ENCODE results near the gene CARD9. TPM values are rescaled to one million over a fixed set of nuclear protein-coding genes. Genes with fewer than 3 reads are reported as not detected.

The CARD9 gene
- total and polyA plus RNA-seq, 2 of the 8 experiments (the other 6 are each of a cell fraction or from before 2014, with no cell fraction given): 0.15 to 1.1 TPM

DNA sequence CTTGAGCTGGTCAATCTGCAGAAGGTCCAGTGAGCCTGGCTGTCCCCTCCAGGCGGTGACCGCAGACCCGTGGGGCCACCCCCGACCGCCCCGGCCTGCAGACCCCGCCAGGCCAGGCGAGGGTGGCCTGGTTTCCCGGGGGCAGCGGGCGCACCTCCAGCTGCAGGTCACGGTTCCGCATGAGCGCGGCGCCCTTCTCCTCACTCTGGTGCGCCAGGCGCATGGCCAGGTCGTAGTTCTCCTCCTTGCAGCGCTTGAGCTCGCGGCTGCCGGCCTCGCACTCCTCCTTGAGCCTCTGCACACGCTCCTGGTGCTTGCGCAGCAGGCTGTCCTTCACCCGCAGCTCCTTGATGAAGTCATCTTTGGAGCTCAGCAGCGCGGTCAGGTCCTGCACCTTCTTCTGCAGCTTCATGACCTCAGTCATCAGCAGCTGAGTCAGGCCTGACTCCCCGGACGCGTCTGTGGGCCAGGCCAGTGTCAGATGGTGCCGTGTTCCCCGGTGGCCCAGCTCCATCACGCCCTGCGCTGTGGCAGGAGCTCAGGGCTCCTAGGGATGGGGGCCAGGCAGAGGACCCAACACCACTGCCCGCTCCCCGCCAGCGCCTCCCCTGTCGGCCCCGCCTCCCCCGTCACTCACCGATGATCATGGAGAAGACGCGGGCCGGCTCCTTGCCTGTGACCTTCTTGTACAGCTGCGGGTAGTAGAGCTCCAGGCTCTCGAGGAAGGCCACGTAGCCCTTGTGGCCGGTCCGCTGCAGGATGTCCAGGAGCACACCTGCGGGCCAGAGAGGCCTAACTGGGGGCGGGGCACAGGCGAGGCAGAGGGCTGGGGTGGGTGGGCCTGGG is 2.6 kb downstream of the CARD9 start:
- Histone ChIP-seq H3K23ac (ENCODE audit: insufficient read length) (no peak overlapping the region), H4K5ac (ENCODE audit: insufficient read length, low read depth, low read length) (no peak overlapping the region), H3K9ac (replicated peaks in 1 of 4; ENCODE audit: extremely low read depth in 1 of 4, low read depth in 3 of 4, low read length in 3 of 4) (no peak overlapping the region), H3K79me1 (ENCODE audit: low read depth, low read length) (no peaks in the 10 kb centered on the region), H2BK120ac (replicated peaks; ENCODE audit: low read depth, low read length) (no peak overlapping the region), H3K79me2 (ENCODE audit: control insufficient read depth in 1 of 2, insufficient read depth in 2 of 2, low read length in 2 of 2) (no peaks in the 10 kb centered on the region), H2AFZ (ENCODE audit: low read length) (no peak overlapping the region), H3K14ac (ENCODE audit: insufficient read length) (no peak overlapping the region), H3K36me3 (ENCODE audit: control insufficient read depth in 2 of 4, insufficient read depth in 4 of 4, low read length in 3 of 4) (no peaks in the 10 kb centered on the region; a peak in 1 of 8 replicates), H3K27me3 (replicated peaks in 1 of 4; ENCODE audit: control insufficient read depth in 3 of 4, extremely low read depth in 1 of 4, insufficient read depth in 3 of 4, low read length in 3 of 4) (no peaks in the 10 kb centered on the region), H3K18ac (ENCODE audit: extremely low read depth, low read length) (no peak overlapping the region; the same call in 1 of the 2 replicates), H3K56ac (replicated peaks; ENCODE audit: insufficient read length, low read depth, low read length) (no peak overlapping the region), H4K8ac (ENCODE audit: extremely low read depth, insufficient read depth, low read length) (peak overlapping the region; percentile 80; the same call in 1 of the 2 replicates), H2AK5ac (ENCODE audit: low read depth, low read length) (no peak overlapping the region), H4K20me1 (replicated peaks in 1 of 2; ENCODE audit: control insufficient read depth in 1 of 2, insufficient read depth in 2 of 2, low read length in 2 of 2) (peaks cover under 1 to 2% of the 10 kb centered on the region in 2 experiments), H3K4ac (replicated peaks; ENCODE audit: insufficient read length, low read depth, low read length) (no peak overlapping the region), H4K91ac (replicated peaks; ENCODE audit: insufficient read length, low read length) (no peak overlapping the region), H3K4me1 (replicated peaks in 1 of 4; ENCODE audit: control insufficient read depth in 3 of 4, insufficient read depth in 4 of 4, low read length in 3 of 4) (no peaks in the 10 kb centered on the region), H3K9me3 (ENCODE audit: insufficient read depth in 2 of 2, low read depth in 1 of 2, low read length in 1 of 2) (no peaks in the 10 kb centered on the region), H2BK20ac (ENCODE audit: low read length) (no peak overlapping the region), H3K4me3 (ENCODE audit: extremely low read depth in 1 of 4, insufficient read depth in 2 of 4, low read depth in 3 of 4, low read length in 4 of 4) (no peak overlapping the region), H2BK15ac (ENCODE audit: low read length) (no peak overlapping the region), H2BK5ac (ENCODE audit: low read depth, low read length) (no peak overlapping the region; the same call in 1 of the 2 replicates), H3K23me2 (ENCODE audit: low read depth, low read length) (no peaks in the 10 kb centered on the region), H3K27ac (ENCODE audit: low read depth, low read length) (no peak overlapping the region), H3K4me2 (ENCODE audit: insufficient read depth in 1 of 2, low read depth in 2 of 2, low read length in 2 of 2) (no peak overlapping the region), H2BK12ac (ENCODE audit: low read depth, low read length) (no peak overlapping the region)
- CTCF ChIA-PET (ENCODE audit: partially characterized antibody): interaction anchor here (1.1 to 3.0 kb wide), 8 partner anchors 8 to 301 kb away, joined by 3 to 19 read pairs (median 6); partner anchors contain the start of gene DNLZ
- DNase-seq (ENCODE audit: low read depth in 1 of 2, low spot score in 2 of 2) (no peak), FAIRE-seq (no peak)
- POLR2A ChIA-PET (ENCODE audit: partially characterized antibody): interaction anchor here (0.8 to 7.2 kb wide), 8 partner anchors 9 to 68 kb away, joined by 3 to 43 read pairs (median 4); partner anchors contain the start of genes DNLZ and SNAPC4
- 92% methylated on average over 33 of the region's 54 CpGs; no CpG with 5 or more reads in 1 of the 2 experiments for WGBS, 2 experiments (ENCODE audit: extremely low coverage in 1 of 2, insufficient coverage in 1 of 2, insufficient read length in 1 of 2, insufficient replicate concordance in 2 of 2, low coverage in 1 of 2, low lambda C conversion rate in 2 of 2, missing lambda C conversion rate in 1 of 2)
- TF ChIP-seq SP1 (IDR thresholded peaks at IDR 0.05; ENCODE audit: low read depth, low read length): no peak
